GM13977 (cell line): ENCODE results near the gene RAB15.

ENCODE experiments used
- DNase-seq: peaks from one replicate; pipeline ENCODE4 v3.0.0; 2012; ENCODE audit warnings: low spot score
- CTCF ChIP-seq: IDR thresholded peaks from 2 replicates; pipeline ENCODE4 v1.5.1; 2012; ENCODE audit warnings: mild to moderate bottlenecking, control low read depth; ENCODE audit not compliant: insufficient read depth; ENCODE audit errors: extremely low read depth, missing control alignments
- in situ Hi-C: fragments of 300-500 bp; cut with MboI; formaldehyde crosslinking; loops from one replicate; pipeline ENCODE4 v1.12.0; 2022; ENCODE audit warnings: low sequenced_read_pairs, low pct_unique_long_range_greater_than_20kb, mixed read lengths, inconsistent platforms; ENCODE audit not compliant: unreplicated experiment

The RAB15 gene

DNA sequence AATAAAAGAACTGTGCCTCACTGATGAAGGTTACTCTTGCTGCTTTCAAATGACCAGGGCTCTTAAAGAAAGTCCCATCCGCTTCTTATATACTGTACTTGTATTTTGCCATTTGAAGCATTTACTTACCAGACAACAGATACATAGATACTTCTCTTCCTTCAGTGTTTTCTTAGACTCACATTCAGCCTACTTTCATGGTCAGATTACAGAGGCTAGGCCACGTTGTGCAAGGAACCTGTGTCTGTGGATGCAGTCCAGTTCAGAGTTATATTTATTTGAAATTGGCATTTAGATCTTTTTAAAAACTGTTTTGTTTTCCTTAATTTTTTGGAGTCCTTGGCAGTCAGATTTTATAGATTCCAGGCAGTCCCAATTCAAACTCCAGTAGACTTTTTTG lies 51.7 kb downstream of the RAB15 start:
- DNase-seq: no peak
- no peak for TF ChIP-seq CTCF
- in situ Hi-C loops: no loop called here

DNA sequence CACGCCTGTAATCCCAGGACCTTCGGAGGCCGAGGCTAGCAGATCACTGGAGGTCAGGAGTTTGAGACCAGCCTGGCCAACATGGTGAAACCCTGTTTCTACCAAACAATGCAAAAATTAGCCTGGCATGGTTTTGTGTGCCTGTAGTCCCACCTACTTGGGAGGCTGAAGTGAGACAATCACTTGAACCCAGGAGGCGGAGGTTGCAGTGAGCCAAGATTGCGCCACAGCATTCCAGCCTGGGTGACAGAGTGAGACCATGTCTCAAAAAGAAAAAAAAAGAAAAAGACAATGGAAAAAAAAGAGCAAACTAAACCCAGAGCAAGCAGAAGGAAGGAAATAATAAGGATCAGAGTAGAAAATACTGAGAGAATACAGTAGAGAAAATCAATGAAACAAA lies 52.5 kb downstream of the RAB15 start:
- DNase-seq: no peak
- in situ Hi-C loops: no loop called here
- no peak for TF ChIP-seq CTCF

DNA sequence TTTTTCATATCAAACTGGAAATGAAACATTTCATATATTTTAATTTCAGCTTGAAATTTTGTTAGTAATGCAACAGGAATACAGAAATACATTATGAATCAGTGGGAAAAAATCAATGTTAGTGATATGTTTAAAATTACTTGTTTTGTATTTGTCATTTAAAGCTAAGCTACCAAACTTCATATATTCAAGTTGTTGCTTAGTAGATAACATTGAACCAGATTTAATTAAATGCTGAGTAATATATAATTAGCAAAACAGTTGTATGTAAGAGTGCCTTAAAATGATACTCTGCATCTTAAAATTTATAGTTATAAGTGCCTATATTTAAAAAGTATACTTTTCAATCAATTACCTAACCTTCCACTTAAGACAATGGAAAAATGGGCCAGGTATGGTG lies 52.9 kb downstream of the RAB15 start:
- in situ Hi-C loops: no loop called here
- TF ChIP-seq CTCF: no peak
- DNase-seq: no peak

GRCh38 chr14:64918216-64918615 lies 53.9 kb downstream of the RAB15 start:
- no peak for DNase-seq
- in situ Hi-C loops: no loop called here
- no peak for TF ChIP-seq CTCF

- DNase-seq: no peak
- in situ Hi-C loops: no loop called here
- TF ChIP-seq CTCF: no peak
Observed at GRCh38 chr14:64915797-64916196, 56.3 kb downstream of the RAB15 start.

DNA sequence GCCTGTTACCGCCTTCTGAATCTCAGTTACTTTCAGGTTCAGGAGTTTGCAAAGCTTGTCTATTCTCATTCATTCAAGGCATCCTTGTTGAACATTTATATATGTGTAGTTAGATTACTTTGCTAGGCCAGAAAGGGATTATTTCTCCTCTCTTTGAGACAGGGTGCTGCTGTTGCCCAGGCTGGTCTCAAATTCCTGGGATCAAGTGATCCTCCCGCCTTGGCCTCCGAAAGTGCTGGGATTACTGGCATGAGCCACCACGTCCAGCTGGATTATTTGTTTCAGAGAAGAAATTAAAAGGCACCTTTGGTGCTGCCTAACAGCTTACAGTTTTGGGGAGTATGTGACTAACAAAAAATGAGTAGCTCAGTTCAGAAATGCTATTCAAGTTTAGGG lies 57.1 kb downstream of the RAB15 start:
- in situ Hi-C loops: no loop called here
- DNase-seq: no peak
- no peak for TF ChIP-seq CTCF
